GM19463 (cell line): ENCODE data around the gene ELOB.
"Not testable (repeated sequence)": the region's sequence is repeated elsewhere in the genome, so short reads cannot be mapped to it uniquely, and the experiment has no call there.

Experiments
- ATAC-seq: cut with Tn5 transposase; IDR thresholded peaks from one replicate; pipeline ENCODE4 v1.9.1; 2021; ENCODE audit warnings: mild to moderate bottlenecking, moderate library complexity; ENCODE audit not compliant: unreplicated experiment

Gene ELOB

DNA sequence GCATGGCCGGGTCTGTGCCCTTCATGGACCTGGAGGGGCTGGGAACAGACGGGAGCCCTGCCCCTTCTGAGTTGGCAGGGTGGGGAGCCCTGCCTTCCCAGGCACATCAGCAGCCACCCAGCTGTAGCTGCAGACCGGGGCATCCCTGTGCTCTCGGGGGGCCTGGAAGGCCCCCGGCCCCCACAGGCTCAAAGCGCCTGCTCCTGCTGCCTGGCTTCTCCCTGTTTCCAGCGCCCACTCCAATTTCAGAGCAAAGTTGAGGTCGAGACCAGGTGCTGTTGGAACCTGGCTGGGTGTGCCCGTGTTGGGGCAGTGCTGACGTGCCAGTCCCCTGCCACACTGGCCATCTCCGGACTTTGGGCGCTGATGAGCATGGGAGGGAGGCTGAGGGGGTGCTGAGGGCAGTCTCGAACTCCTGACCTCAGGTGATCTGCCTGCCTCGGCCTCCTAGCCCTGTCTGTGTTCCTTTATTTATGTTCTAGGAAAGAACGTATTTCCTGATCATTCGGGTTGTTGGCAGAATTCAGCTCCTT lies 52.2 kb downstream of the ELOB start:
- ATAC-seq: no peak

DNA sequence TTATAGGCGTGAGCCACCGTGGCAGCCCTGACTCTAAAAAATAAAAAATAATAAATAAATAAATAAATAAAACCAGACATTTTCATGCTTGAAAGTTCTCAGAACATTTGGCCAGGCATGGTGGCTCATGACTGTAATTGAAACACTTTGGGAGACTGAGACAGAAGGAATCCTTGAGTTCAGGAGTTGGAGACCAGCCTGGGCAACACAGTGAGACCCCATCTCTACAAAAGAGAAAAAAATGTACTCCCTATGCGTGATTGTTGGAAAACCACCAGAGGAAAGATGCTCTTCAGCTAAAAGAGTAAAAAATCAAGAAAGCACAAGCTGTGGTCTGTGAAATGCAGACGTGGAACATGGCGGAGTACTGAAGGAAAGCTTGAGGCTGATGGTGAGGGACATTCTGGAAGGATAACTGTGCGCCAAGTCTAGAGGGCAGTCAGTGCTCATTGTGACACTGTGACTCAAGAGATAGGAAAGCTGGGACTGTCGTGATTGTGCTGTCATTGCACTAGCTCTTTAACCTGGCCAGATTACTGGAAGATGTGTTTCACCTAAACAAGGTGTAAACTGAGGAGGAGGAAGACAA lies 52.9 kb downstream of the ELOB start:
- no peak for ATAC-seq

DNA sequence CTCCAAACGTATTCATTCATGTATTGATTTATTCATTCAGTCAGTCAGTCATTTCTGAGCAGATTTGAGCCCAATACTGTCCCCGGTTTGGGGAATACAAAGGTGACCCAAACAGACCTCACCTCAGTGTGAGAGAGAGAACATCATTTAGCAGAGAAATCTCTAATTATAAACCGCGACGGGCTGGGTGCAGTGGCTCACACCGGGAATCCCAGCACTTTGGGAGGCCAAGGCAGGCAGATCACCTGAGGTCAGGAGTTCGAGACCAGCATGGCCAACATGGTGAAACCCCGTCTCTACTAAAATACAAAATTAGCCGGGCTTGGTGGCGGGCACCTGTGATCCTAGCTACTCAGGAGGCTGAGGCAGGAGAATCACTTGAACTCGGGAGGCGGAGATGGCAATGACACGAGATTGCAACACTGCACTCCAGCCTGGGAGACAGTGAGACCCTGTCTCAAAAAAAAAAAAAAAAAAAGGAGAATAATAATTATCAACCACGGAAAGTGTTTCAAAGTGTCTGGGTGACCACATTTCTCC lies 55.4 kb downstream of the ELOB start:
- ATAC-seq: not testable (repeated sequence)
